Fibroblast of pulmonary artery (primary cell): ENCODE data around the gene ZNF407.

Experiments
- DNase-seq: peaks from one replicate; pipeline ENCODE4 v3.0.0-alpha.2; 2010; ENCODE audit warnings: low read depth
- H3K4me3 ChIP-seq: replicated peaks from 2 replicates; pipeline ENCODE4 v1.5.1; 2011; ENCODE audit warnings: low read depth, mild to moderate bottlenecking, control low read depth, low read length, moderate library complexity
- CTCF ChIP-seq: IDR thresholded peaks from 2 replicates; pipeline ENCODE4 v1.5.1; 2011; ENCODE audit warnings: mild to moderate bottlenecking, control low read depth, low read length, inconsistent platforms; ENCODE audit errors: missing control alignments

Gene ZNF407

GRCh38 chr18:74587441-74587840 is 10.2 kb upstream of the ZNF407 start:
- TF ChIP-seq CTCF: no peak
- no peak overlapping the region for H3K4me3 ChIP-seq
- no peak for DNase-seq

- TF ChIP-seq CTCF: no peak
- no peak for DNase-seq
- no peak overlapping the region for H3K4me3 ChIP-seq
These were observed 8.6 kb upstream of the ZNF407 start for GRCh38 chr18:74589021-74589420.

- TF ChIP-seq CTCF: no peak
- no peak for DNase-seq
- no peak overlapping the region for H3K4me3 ChIP-seq
These were observed 7.9 kb upstream of the ZNF407 start for GRCh38 chr18:74589811-74590210.

- DNase-seq: no peak
- H3K4me3 ChIP-seq: no peak overlapping the region
- TF ChIP-seq CTCF: no peak
These were observed 7.0 kb upstream of the ZNF407 start for GRCh38 chr18:74590671-74591070.

- no peak for DNase-seq
- no peak overlapping the region for H3K4me3 ChIP-seq
- TF ChIP-seq CTCF: no peak
These were observed 2.2 kb upstream of the ZNF407 start for GRCh38 chr18:74595431-74595830.

GRCh38 chr18:74597034-74597661 is 522 bp upstream of the ZNF407 start:
- TF ChIP-seq CTCF: no peak
- peak; percentile 71 for DNase-seq
- H3K4me3 ChIP-seq: peak overlapping the region; percentile 95

GRCh38 chr18:74598350-74599001 is 806 bp downstream of the ZNF407 start:
- peak; percentile 40 for DNase-seq
- TF ChIP-seq CTCF: peak; percentile 9
- peak overlapping the region; percentile 95 for H3K4me3 ChIP-seq
